Prostate gland (tissue), 2 donors: ENCODE data around the gene SH3GLB2. TPM values are rescaled to one million over a fixed set of nuclear protein-coding genes. Genes with fewer than 3 reads are reported as not detected.

Experiments used
- total RNA-seq, 2 donors: library from RNA; depleted of rRNA; stranded (reverse); fragments of >200 nt; gene quantifications; one replicate each; pipeline ENCODE4 v1.1.0, GENCODE V29; 2016

The SH3GLB2 gene
- total RNA-seq, 2 donors from 2014 or later, result 113 to 178 TPM

Other genes with a start within 250 kb of the SH3GLB2 start
- gene TBC1D13, start 241.1 kb downstream of the SH3GLB2 start, total RNA-seq, result 10 to 100 TPM; 23.5 to 29.4 TPM
- gene ENDOG, start 209.8 kb downstream of the SH3GLB2 start, total RNA-seq, result 10 to 100 TPM; 29.9 to 87.2 TPM
- gene SPOUT1, start 198.5 kb downstream of the SH3GLB2 start, total RNA-seq, result 10 to 100 TPM; 45.8 to 47.5 TPM
- gene KYAT1, start 146.4 kb downstream of the SH3GLB2 start, total RNA-seq, result 10 to 100 TPM; 13.1 to 24.1 TPM
- 10 to 100 TPM; 78.2 to 78.8 TPM for gene LRRC8A, start 146.2 kb downstream of the SH3GLB2 start, total RNA-seq
- gene PHYHD1, start 107.3 kb downstream of the SH3GLB2 start, total RNA-seq, result 10 to 100 TPM; 36.4 to 50.9 TPM
- gene DOLK, start 80.7 kb downstream of the SH3GLB2 start, total RNA-seq, result 10 to 100 TPM; 26.6 to 27.3 TPM
- 10 to 100 TPM; 34.6 to 88.6 TPM for gene NUP188, start 80.6 kb downstream of the SH3GLB2 start, total RNA-seq
- gene MIGA2, start 8.3 kb upstream of the SH3GLB2 start, total RNA-seq, result 10 to 100 TPM; 54.5 to 56.5 TPM
- gene DOLPP1, start 52.8 kb upstream of the SH3GLB2 start, total RNA-seq, result 10 to 100 TPM; 13.5 to 24.1 TPM
- gene CRAT, start 82.5 kb upstream of the SH3GLB2 start, total RNA-seq, result 10 to 100 TPM; 59.8 to 98.3 TPM
- 100 to 1,000 TPM; 165 to 173 TPM for gene PTPA, start 83.1 kb upstream of the SH3GLB2 start, total RNA-seq
- 10 to 100 TPM in 1 of 2 donors, 1 to 10 TPM in 1; 7.2 to 30.7 TPM for gene IER5L, start 149.9 kb upstream of the SH3GLB2 start, total RNA-seq